Measurements from ENCODE around the gene CNDP2. TPM values are rescaled to one million over a fixed set of nuclear protein-coding genes. Genes with fewer than 3 reads are reported as not detected.

The CNDP2 gene
- total RNA-seq, 1 experiment from 2014 or later = 310 TPM

- H3K9me3 ChIP-seq (ENCODE audit: control insufficient read depth, insufficient read depth, low read depth, low read length) = no peaks in the 10 kb centered on the region
- TF ChIP-seq CTCF (IDR thresholded peaks at IDR 0.05) (no peak), POLR2AphosphoS5 (IDR thresholded peaks at IDR 0.05; ENCODE audit: low read depth, low read length) (no peak), TCF7L2 (IDR thresholded peaks at IDR 0.05; ENCODE audit: low read depth, low read length) (no peak), REST (IDR thresholded peaks at IDR 0.05; ENCODE audit: insufficient read depth in 1 of 2, low read depth in 2 of 2, low read length in 1 of 2) (no peak), SIN3A (IDR thresholded peaks at IDR 0.05; ENCODE audit: borderline replicate concordance, insufficient read depth, low read depth, low read length) (no peak)
- in situ Hi-C loops (cut with HindIII; ENCODE audit: low pct_unique_long_range_greater_than_20kb, low sequenced_read_pairs) = no loop called here
- no peak for ATAC-seq
- H3K4me1 ChIP-seq (ENCODE audit: control insufficient read depth, insufficient read depth, low read length) = no peaks in the 10 kb centered on the region
- DNase-seq (ENCODE audit: low read depth, low spot score) = no peak
- POLR2A ChIA-PET = no interaction called here
- H3K4me3 ChIP-seq (ENCODE audit: low read depth in 2 of 2, low read length in 2 of 2) = no peak overlapping the region
- CTCF ChIA-PET = no interaction called here
- H3K27ac ChIP-seq (ENCODE audit: low read length) = no peak overlapping the region
- H3K36me3 ChIP-seq (ENCODE audit: control insufficient read depth, insufficient read depth, low read length) = no peaks in the 10 kb centered on the region
- no TSS peak for BruUV-seq (replicated peaks)
- intact Hi-C loops (cut with micrococcal nuclease; ENCODE audit: unreplicated experiment) = loop anchor here (5.0 kb wide), 1 partner anchor 61 kb away; no protein-coding TSS in a partner anchor
- no peaks in the 10 kb centered on the region for H3K27me3 ChIP-seq (ENCODE audit: control insufficient read depth, insufficient read depth, low read length)
These were observed 17.8 kb upstream of the CNDP2 start for GRCh38 chr18:74478316-74478715.

GRCh38 chr18:74478880-74479279, 17.3 kb upstream of the CNDP2 start:
- Histone ChIP-seq H3K36me3 (ENCODE audit: control insufficient read depth, insufficient read depth, low read length) (no peaks in the 10 kb centered on the region), H3K27ac (ENCODE audit: low read length) (no peak overlapping the region), H3K4me1 (ENCODE audit: control insufficient read depth, insufficient read depth, low read length) (no peaks in the 10 kb centered on the region), H3K4me3 (ENCODE audit: low read depth in 2 of 2, low read length in 2 of 2) (no peak overlapping the region), H3K9me3 (ENCODE audit: control insufficient read depth, insufficient read depth, low read depth, low read length) (no peaks in the 10 kb centered on the region), H3K27me3 (ENCODE audit: control insufficient read depth, insufficient read depth, low read length) (no peaks in the 10 kb centered on the region)
- DNase-seq (ENCODE audit: low read depth, low spot score) = no peak
- no peak for TF ChIP-seq REST (IDR thresholded peaks at IDR 0.05; ENCODE audit: insufficient read depth in 1 of 2, low read depth in 2 of 2, low read length in 1 of 2)
- TF ChIP-seq TCF7L2 (IDR thresholded peaks at IDR 0.05; ENCODE audit: low read depth, low read length) = no peak
- no peak for TF ChIP-seq SIN3A (IDR thresholded peaks at IDR 0.05; ENCODE audit: borderline replicate concordance, insufficient read depth, low read depth, low read length)
- no peak for TF ChIP-seq CTCF (IDR thresholded peaks at IDR 0.05)
- no peak for TF ChIP-seq POLR2AphosphoS5 (IDR thresholded peaks at IDR 0.05; ENCODE audit: low read depth, low read length)
- no peak for ATAC-seq
- in situ Hi-C loops (cut with HindIII; ENCODE audit: low pct_unique_long_range_greater_than_20kb, low sequenced_read_pairs) (no loop called here), intact Hi-C loops (cut with micrococcal nuclease; ENCODE audit: unreplicated experiment) (loop anchor here (5.0 kb wide), 1 partner anchor 62 kb away; no protein-coding TSS in a partner anchor)
- BruUV-seq (replicated peaks) = no TSS peak
- ChIA-PET POLR2A (no interaction called here), CTCF (no interaction called here)

Measured in Panc1 (cell line).